Glomerular visceral epithelial cell (primary cell): ENCODE results near the gene LRFN4.
"Not testable (repeated sequence)": the region's sequence is repeated elsewhere in the genome, so short reads cannot be mapped to it uniquely, and the experiment has no call there.

Experiments
- DNase-seq: peaks from one replicate; pipeline ENCODE4 v3.0.0-alpha.2; 2016; ENCODE audit errors: extremely low spot score

The LRFN4 gene

DNA sequence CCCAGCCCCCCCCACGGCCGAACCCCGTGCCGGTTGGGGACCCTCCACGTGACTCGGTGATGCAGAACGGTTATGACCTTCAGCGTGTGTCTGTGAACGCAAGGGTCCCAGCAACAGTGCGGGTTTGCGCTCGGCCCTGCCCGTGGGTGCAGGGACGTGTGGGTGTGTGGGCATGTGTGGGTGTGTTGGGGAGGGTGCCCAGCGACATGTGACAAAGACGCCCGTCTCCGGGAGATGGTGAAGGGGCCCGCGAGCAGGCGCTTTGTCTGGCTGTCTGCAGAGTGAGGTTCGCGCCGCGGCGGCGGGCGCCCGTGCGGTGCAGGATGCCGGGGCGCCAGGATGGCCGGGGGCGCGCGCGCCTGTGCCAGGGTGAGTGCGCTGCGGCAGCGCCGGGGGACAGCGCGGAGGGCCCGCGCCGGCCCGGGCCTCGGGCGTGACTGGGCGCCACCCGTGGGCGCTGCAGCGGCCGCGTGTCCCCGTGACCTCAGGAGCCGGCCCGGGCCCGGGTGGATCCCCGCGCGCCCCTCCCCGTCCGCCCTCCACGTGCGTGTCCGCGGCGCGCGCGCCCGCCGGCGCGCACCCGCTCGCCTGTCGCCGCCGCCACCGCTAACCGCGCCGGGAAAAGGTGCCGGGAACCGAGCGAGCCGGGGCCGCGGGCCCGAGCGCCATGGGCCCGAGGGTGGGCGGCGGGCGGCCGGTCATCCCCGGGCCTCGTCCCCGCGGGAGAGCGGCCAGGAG is at the start of gene LRFN4:
TSS of gene LRFN4 (plus strand) at position 569 of the 738 bp plus-strand sequence. CDS start 681 bp downstream, outside the sequence.
- no peak for DNase-seq

DNA sequence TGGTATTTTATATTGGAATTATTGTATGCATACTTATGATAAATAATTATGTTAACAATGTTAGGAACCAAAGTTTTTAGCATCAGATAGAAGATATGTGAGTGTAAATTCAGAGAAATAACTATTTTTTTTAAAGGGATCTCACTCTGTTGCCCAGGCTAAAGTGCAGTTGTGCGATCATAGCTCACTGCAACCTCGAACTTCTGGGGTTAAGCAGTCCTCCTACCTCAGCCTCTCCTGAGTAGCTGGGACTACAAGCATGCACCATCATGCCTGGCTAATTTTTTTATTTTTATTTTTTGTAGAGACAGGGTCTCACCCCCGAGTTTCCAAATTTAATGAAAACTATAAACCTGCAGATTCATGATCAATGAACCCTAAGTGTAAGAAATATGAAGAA is 47.3 kb upstream of the LRFN4 start:
- DNase-seq = no peak

DNA sequence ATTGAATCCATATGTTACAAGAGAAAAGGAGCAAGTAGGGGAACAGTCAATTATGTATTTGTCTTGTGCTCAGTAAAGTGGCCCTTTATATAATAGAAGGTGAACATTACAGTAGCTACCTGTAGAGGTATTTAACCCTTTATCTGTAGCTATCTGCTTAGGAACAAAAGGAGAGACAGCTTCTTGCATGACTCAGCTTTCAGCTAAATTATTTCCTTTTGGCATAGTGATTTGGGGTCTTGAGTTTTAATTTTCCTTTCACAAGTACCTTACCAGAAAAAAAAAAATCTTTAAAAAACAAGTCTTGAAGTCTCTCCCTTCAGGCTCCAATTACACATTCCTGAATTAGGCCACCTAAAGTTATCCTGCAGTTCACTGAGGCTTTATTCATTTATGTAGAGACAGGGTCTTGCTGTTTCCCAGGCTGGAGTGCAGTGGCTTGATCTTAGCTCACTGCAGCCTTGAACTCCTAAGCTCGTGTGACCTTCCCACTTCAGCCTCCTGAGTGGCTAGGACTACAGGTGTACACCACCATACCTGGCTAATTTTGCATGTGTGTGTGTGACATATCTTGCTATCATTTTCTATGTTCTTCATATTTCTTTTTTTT is 46.2 kb upstream of the LRFN4 start:
- DNase-seq = no peak

DNA sequence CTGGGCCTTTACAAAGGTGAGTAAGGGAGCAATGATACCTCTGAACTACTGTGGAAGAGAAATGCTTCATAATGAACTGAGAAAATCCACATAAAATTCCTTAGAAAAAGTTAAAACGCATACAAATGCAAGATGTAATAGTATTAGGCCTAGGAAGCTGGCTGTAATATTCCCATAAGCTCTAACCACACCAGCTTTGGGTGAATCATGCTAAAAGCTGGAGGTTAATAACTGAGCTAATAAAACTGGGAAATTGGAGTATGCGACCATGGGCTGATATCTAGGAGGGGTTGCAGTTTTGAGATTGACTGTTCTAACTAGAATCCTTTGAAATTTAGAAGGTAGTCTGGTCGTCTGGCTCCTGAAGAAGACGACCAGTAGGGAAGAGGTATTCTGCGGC is 42.2 kb upstream of the LRFN4 start:
- DNase-seq = no peak

DNA sequence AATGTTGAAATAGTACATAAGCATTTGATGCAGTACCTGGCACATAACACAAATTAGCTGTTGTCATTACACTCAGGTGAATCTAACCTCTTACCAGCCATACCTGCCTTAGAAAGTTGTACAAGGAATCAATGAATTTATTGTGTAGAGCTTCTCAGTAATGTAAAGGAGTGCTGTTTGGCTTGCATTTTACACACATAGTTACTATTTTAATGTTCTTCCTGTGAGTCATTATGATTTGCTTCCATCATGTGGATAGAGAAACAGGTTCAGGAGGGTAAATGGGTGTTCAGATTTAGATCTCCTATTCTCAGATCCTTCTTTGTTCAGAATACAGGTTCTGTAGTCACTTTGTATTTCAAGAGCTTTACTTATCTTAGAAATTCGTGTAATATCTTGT is 41.2 kb upstream of the LRFN4 start:
- DNase-seq = no peak

DNA sequence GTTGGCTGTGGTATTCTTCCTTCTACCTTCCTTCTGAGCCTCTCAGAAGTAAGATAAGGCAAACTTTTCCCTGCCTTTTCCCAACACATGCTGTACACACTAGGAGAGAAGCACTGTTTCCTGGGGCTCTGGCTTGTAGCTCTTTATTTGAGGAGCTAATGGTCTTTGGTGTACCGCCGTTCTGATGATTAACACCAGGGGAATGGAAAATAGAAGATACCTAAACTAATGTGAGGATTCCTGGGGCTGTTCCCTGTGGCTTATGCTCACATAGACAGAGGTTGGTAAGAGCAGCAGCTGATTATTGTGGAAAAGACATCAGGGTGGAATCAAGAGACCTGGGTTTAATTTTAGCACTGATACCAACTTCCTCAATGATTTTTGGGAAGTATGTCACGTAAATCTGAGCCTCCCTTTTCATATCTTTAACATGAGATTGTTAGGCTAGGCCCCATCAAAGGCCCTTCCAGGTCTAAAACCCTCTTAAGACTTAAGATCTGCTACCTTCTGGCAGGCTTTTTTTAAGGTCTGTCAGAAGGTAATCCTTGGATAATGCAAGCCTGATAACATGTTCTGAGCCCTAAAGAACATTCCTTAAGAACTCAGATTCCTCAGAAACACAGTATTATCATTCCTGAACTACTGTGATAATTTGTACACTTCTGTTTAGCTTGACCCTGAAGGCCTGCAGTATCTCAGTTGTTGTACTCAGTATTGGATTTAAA is 38.5 kb upstream of the LRFN4 start:
- DNase-seq = no peak

DNA sequence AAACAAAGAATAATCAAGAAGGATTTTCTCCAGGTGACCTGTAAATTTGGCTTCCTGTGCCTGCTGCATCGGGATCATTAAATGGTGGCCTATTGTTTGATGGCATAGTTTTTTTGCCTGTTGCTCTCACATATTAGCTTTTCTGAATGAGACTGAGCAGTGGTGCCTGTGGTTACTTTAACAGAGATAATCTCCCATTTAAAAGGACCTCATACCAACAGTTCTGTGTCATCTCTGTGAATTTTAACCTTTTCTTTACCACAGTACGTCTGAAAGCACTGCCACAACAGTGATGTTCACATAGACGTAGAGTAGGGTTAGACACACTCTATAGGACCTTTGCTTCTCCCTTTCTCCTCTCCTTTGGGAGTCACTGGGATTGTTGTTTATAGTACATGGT is 36.5 kb upstream of the LRFN4 start:
- DNase-seq = no peak

DNA sequence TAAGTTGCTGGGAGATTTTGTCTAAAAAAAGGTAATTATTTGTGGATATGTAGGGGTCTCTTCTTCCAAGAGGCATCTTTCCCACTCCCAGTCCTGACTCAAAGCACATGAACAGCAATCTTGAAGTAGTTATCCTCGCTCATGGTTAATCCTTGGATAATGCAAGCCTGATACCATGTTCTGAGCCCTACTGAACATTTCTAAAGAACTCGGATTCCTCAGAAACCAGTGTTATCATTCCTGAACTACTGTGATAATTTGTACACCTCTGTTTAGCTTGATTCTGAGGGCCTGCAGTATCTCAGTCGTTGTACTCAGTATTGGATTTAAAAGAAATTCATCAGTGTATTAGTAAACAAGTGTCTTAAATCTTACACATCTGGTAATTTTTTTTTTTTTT is 36.0 kb upstream of the LRFN4 start:
- DNase-seq = no peak

DNA sequence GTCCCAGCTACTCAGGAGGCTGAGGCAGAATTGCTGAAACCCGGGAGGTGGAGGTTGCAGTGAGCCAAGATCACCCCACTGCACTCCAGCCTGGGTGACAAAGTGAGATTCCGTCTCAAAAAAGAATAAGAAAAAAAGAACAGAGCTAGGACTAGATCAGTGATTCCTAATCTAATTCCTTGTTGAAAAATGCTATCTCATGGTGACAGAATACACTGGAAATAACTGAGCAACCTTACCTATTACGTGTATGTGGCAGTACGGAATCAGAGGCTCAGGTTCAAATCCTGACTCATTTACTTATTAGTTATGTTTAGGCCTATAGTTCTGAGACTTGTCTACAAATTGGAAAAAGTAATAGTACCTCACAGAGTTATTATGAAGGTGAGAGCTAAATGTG is 33.2 kb upstream of the LRFN4 start:
- no peak for DNase-seq

DNA sequence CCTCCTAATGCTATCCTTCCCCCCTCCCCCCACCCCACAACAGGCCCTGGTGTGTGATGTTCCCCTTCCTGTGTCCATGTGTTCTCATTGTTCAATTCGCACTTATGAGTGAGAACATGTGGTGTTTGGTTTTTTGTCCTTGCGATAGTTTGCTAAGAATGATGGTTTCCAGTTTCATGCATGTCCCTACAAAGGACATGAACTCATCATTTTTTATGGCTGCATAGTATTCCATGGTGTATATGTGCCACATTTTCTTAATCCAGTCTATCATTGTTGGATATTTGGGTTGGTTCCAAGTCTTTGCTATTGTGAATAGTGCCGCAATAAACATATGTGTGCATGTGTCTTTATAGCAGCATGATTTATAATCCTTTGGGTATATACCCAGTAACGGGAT is 32.3 kb upstream of the LRFN4 start:
- DNase-seq = not testable (repeated sequence)

DNA sequence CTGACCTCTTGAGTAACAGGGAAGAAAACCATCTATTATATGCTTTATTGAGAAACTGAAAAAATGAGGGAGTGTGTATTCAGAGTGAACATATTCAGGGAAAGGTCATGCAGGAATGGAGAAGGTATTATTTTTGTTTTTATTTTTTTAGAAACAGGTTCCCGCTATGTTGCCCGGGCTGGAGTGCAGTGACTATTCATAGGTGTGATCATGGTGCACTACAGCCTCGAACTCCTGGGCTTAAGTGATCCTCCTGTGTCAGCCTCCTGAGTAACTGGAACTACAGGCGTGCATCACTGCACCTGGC is 22.4 kb upstream of the LRFN4 start:
- no peak for DNase-seq

DNA sequence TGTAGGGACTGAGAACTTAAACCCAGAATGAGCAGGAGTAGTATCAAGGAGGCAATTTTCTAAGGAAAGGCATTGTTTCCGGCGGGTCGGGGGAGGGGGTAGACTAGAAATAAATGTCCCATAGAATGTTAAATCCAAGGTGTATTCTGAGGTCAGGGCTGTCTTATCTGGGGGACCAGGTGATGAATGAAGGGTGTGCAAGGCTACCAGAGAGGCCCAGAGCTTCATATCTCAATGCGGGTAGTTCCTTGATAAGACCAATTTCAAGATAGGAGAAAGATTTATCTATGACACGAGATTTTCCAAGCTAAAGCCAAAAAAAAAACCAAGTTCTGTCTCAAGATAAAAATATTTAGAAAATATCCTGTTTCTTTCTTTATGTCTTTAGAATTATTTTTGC is 21.9 kb upstream of the LRFN4 start:
- no peak for DNase-seq

DNA sequence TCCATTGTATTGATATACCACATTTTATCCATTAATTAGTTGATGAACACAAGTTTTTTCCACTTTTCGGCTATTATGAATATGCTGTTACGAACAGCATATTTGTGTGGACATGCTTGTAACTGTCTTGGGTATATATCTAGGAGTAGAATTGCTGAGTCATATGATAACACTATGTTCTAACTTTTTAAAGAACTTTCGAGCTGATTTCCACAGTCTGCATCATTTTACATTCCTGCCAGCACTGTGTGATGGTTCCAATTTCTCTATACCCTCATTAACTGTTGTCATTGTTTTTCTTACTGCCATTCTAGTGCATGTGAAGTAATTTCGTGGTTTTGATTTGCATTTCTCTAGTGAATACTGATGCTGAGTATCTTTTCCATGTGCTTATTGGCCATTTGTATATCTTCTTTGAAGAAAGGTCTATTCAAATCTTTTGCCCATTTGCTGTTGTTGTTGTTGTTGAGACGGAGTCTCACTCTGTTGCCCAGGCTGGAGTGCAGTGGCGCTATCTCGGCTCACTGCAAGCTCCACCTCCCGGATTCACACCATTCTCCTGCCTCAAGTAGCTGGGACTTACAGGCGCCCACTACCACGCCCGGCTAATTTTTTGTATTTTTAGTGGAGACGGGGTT is 21.0 kb upstream of the LRFN4 start:
- no peak for DNase-seq

DNA sequence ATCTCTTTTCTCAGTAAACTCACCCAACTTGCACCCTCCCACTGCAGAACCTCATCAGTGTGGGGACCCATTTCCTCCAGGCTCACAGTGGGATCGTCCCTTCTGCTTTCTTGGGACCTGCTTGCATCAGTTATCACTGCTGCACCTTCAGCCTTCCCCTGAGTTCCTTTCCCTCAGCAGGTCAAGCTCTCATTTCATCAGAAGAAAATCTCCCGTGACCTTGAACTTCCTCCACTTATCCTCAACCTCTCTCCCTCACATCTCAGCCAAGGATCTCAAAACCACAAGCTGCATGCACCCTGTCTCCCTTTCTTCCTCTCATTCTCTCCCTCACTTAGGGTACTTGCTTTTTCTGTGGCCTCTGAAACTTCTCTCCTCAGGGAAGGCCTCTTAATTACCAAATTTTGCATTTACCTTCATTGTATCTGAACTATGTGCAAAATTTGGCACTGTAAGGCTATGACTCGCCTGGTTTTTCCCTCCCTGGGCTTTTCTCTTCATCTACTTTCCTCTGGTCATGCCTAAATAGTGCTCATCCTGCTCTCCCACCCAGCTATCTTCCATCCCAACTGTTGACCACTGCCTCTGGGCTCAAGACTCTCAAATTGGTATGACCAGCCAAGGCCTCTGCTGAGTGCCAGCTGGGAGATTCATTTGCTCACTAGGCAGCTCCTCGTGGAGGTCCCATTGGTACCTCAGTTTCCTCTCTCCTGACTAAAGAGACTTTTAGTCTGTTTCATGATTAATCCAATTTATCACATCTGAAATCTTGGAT is 16.4 kb upstream of the LRFN4 start:
- DNase-seq = no peak

DNA sequence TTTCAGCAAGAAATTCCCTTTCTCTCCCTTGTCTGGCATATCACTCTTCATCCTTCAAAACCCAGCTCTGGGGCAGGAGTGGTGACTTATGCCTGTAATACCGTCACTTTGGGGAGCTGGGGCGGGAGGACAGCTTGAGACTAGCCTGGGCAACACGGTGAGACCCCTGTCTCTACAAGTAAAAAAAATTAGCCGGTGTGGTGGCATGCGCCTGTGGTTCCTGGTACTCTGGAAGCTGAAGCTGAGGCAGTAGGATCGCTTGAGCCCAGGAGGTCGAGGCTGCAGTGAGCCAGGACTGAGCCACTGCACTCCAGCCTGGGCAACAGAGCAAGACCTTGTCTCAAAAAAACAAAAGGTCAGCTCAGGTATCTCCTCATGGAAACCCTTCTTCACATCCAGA is 15.0 kb upstream of the LRFN4 start:
- no peak for DNase-seq

DNA sequence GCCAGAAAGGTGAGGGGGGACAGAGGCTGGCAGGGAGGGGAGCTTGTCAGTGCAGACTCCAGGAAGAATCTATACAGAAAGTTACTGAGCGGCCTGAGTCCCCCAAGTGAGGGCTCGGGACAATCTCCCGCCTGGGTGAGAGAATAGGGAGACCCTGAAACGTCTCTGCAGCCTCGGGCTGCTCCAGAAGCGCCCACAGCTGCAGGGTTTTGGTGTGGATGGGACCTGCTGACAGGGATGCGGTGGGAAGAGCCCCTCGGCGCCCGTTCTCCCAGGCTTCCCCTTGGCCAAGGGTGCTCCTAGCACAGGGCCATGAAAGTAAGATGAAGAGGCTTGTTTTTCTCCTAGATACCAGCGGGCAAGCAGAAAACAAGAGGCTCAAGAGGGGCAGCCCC is 14.4 kb upstream of the LRFN4 start:
- no peak for DNase-seq

DNA sequence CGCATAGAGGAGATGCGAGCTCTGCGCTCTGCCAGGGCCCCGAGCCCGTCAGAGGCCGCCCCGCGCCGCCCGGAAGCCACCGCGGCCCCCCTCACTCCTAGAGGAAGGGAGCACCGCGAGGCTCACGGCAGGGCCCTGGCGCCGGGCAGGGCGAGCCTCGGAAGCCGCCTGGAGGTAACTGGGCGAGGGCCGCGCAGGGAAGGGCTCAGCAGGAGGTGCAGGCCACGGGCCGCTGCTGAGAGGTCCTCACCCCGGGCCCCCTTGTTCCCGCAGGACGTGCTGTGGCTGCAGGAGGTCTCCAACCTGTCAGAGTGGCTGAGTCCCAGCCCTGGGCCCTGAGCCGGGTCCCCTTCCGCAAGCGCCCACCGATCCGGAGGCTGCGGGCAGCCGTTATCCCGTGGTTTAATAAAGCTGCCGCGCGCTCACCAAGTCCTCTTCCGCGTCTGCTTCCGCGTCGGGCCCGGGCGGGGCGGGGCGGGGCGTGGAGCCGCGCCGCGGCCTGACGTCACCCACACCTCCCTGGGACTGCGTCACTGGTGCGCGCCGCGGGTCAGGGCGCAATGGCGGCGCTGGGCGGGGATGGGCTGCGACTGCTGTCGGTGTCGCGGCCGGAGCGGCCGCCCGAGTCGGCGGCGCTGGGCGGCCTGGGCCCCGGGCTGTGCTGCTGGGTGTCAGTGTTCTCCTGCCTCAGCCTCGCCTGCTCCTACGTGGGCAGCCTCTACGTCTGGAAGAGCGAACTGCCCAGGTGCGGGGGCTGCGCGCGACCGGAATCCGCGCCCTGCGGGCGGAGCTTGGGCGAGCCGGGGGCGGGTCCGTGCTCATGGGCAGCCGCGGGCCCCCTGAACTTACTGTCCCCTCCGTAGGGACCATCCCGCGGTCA is 13.7 kb upstream of the LRFN4 start, which contains the start of gene RCE1:
TSS of gene RCE1 (plus strand) at position 546 of the 880 bp plus-strand sequence. CDS start at position 561, 15 bp downstream.
- DNase-seq = peak; percentile 88

DNA sequence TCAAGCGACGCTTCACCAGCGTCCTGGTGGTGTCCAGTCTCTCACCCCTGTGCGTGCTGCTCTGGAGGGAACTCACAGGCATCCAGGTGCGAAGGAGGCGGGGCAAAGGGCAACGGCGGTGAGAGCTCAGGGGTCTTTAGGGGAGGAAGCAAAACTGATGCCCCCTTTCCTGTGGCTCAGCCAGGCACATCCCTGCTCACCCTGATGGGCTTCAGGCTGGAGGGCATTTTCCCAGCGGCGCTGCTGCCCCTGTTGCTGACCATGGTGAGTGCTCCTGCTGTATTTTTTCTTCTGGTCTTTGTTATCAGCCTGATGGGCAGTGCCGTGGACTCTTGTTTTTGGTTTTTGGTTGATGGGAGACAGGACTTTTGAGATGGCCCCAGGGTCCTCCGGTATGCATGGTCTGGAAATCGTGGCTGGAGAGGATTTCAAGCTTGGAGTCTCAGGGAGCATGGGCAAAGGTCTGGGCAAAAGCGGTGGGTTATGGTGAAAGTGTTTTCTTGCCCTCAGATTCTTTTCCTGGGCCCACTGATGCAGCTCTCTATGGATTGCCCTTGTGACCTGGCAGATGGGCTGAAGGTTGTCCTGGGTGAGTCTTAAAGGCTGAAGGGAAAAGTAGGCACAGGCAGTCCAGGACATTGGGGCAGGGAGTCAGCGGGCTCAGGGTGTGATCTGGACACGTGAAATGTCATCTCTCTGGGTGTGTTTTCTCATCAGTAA is 12.9 kb upstream of the LRFN4 start:
- no peak for DNase-seq

DNA sequence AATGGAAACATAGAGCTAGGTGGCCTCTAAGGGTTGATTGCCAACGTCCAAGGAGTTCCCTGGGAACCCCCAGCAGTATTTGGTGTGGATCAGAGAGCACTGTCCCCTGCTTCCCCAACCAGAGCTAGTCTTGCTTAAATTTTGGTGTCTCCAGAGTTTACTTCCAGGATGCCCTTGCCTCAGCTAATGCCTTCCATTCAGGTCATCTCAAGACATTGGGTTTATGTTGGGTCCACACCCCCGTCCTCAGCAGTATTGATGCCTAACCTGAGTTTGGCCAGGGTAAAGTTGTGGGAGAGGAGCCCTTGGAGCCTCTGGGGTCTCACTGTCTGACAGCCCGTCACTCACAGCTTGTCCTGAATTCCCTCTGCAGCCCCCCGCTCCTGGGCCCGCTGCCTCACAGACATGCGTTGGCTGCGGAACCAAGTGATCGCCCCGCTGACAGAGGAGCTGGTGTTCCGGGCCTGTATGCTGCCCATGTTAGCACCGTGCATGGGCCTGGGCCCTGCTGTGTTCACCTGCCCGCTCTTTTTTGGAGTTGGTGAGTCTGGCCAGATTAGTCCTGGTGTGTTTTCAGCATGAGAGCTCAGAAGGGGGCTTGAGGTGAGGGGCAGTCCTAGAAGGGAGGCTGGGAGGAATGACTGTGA is 12.2 kb upstream of the LRFN4 start:
- DNase-seq = no peak
